Astrocyte (in vitro differentiated cells and primary cell): Measurements from ENCODE around the gene TRMT61B.
A peak's percentile ranks its signal among the peaks of the same experiment; 100 is the strongest.

Source experiments
- CTCF ChIP-seq: IDR thresholded peaks from 2 replicates; pipeline ENCODE4 v1.5.1; 2011; ENCODE audit warnings: low read depth, mild to moderate bottlenecking, inconsistent platforms, low read length, moderate library complexity; ENCODE audit not compliant: insufficient read depth
- EZH2 ChIP-seq: IDR thresholded peaks from 2 replicates; pipeline ENCODE4 v1.6.1; 2012; ENCODE audit warnings: mild to moderate bottlenecking, low read length, inconsistent platforms; ENCODE audit not compliant: insufficient read depth

- TF ChIP-seq CTCF (peak; percentile 67), EZH2 (no peak)
These were observed 48.7 kb downstream of the TRMT61B start for GRCh38 chr2:28821295-28821958.
